C4-2B (cell line): ENCODE results near the gene TEKT5.
"Not testable (repeated sequence)": the region's sequence is repeated elsewhere in the genome, so short reads cannot be mapped to it uniquely, and the experiment has no call there.

Source experiments
- H3K27ac ChIP-seq: fragments of 450-650 bp; 2 replicates; pipeline ENCODE4 v1.5.1; 2017
- CTCF ChIP-seq: fragments of 450-650 bp; conservative IDR thresholded peaks from 2 replicates; pipeline ENCODE4 v1.5.1; 2017; ENCODE audit warnings: mild to moderate bottlenecking
- ZFX ChIP-seq: fragments of 450-650 bp; IDR thresholded peaks from 2 replicates; pipeline ENCODE4 v1.6.1; 2017

The TEKT5 gene

GRCh38 chr16:10694830-10695229 is at the start of gene TEKT5:
Gene TEKT5, minus strand, starts transcription at chr16:10694930. Its CDS starts 57 bp downstream, at chr16:10694873.
- no peak within 1 kb of the TSS for H3K27ac ChIP-seq
- no peak for TF ChIP-seq ZFX
- no peak for TF ChIP-seq CTCF

- TF ChIP-seq ZFX (peak; percentile 82; the same call in 1 of the 2 replicates), CTCF (no peak)
- peak within 1 kb of the TSS; percentile 88 for H3K27ac ChIP-seq
Measured at GRCh38 chr16:10743610-10744369, 49.1 kb upstream of the TEKT5 start, which contains the start of gene NUBP1. Gene NUBP1, plus strand, starts transcription at chr16:10743842. Its CDS starts 22 bp downstream, at chr16:10743864.

- H3K27ac ChIP-seq, result peak overlapping the region; percentile 88
- TF ChIP-seq ZFX, result no peak
- TF ChIP-seq CTCF, result no peak
Measured at GRCh38 chr16:10743227-10743609, 48.5 kb upstream of the TEKT5 start.

GRCh38 chr16:10741844-10742243 is 47.1 kb upstream of the TEKT5 start:
- no peak overlapping the region for H3K27ac ChIP-seq
- TF ChIP-seq CTCF (no peak), ZFX (no peak)

GRCh38 chr16:10741249-10741648 is 46.5 kb upstream of the TEKT5 start:
- not testable (repeated sequence) for H3K27ac ChIP-seq

- H3K27ac ChIP-seq, result no peak overlapping the region
- TF ChIP-seq ZFX (no peak), CTCF (no peak)
Measured at GRCh38 chr16:10740845-10741208, 46.1 kb upstream of the TEKT5 start.

- TF ChIP-seq CTCF (no peak), ZFX (no peak)
- no peak overlapping the region for H3K27ac ChIP-seq
Measured at GRCh38 chr16:10740000-10740844, 45.5 kb upstream of the TEKT5 start.
